Activated CD4-positive, alpha-beta T cell treated with anti-CD3 and anti-CD28 coated beads, Interleukin-2, amount 10 ng/mL, durations not matched to agents 7 days and 5 days (primary cell): ENCODE measurements around the gene PSENEN. TPM values are rescaled to one million over a fixed set of nuclear protein-coding genes. Genes with fewer than 3 reads are reported as not detected.
"Not testable (repeated sequence)": the region's sequence is repeated elsewhere in the genome, so short reads cannot be mapped to it uniquely, and the experiment has no call there.

Experiments
- CTCF ChIA-PET: fragments of 350-600 bp; sonication (Branson Sonifier 250); formaldehyde crosslinking; loops from one replicate; lab custom pipeline; 2021; ENCODE audit warnings: antibody characterized with exemption; lab: Charles Lee
- POLR2A ChIA-PET: fragments of 350-600 bp; sonication (Branson Sonifier 250); formaldehyde crosslinking; loops from one replicate; lab custom pipeline; 2021; ENCODE audit warnings: antibody characterized with exemption; lab: Charles Lee
- DNase-seq: peaks from one replicate; pipeline ENCODE4 v3.0.0-alpha.2; 2020
- H3K27ac Mint-ChIP-seq: one replicate; pipeline ENCODE4 v1.8.0; 2021; ENCODE audit warnings: mild to moderate bottlenecking, moderate library complexity, mixed read lengths
- H3K27me3 Mint-ChIP-seq: one replicate; pipeline ENCODE4 v1.8.0; 2021; ENCODE audit warnings: mixed read lengths
- H3K36me3 Mint-ChIP-seq: one replicate; pipeline ENCODE4 v1.8.0; 2021; ENCODE audit warnings: low read depth, mixed read lengths
- H3K4me1 Mint-ChIP-seq: one replicate; pipeline ENCODE4 v1.8.0; 2021; ENCODE audit warnings: mixed read lengths
- H3K4me3 Mint-ChIP-seq: one replicate; pipeline ENCODE4 v1.8.0; 2021; ENCODE audit warnings: mild to moderate bottlenecking, moderate library complexity, mixed read lengths
- H3K9me3 Mint-ChIP-seq: one replicate; pipeline ENCODE4 v1.8.0; 2021; ENCODE audit warnings: mixed read lengths
- total RNA-seq, 2 experiments: library from RNA; stranded (reverse); gene quantifications; one replicate each; pipeline ENCODE4 v1.2.3, GENCODE V29; 2021

Gene PSENEN
- total RNA-seq, 2 experiments from 2014 or later: 41.7 to 46.3 TPM

- Mint-ChIP-seq H3K27me3 (no peaks in the 10 kb centered on the region), H3K4me3 (no peak overlapping the region), H3K27ac (no peak overlapping the region), H3K36me3 (peaks cover 27% of the 10 kb centered on the region), H3K4me1 (peaks cover 31% of the 10 kb centered on the region), H3K9me3 (no peaks in the 10 kb centered on the region)
- no peak for DNase-seq
- CTCF ChIA-PET: interaction anchor here (0.6 to 1.9 kb wide), 3 partner anchors 13 to 177 kb away, joined by 3 to 5 read pairs (median 3); partner anchors contain the start of gene LIN37
- POLR2A ChIA-PET: no interaction called here
Observed at GRCh38 chr19:35760711-35761349, 15.4 kb downstream of the PSENEN start.

- Mint-ChIP-seq H3K27me3 (no peaks in the 10 kb centered on the region), H3K9me3 (no peaks in the 10 kb centered on the region), H3K4me3 (no peak overlapping the region), H3K36me3 (peaks cover 28% of the 10 kb centered on the region), H3K4me1 (peaks cover 5% of the 10 kb centered on the region), H3K27ac (no peak overlapping the region)
- no peak for DNase-seq
- CTCF ChIA-PET: interaction anchor here (0.6 to 1.1 kb wide), 4 partner anchors 15 to 200 kb away, joined by 3 to 4 read pairs (median 3); no protein-coding TSS in a partner anchor
- POLR2A ChIA-PET: interaction anchor here (0.5 kb wide), 1 partner anchor 119 kb away, joined by 3 read pairs; no protein-coding TSS in a partner anchor
Observed at GRCh38 chr19:35764432-35765315, 19.2 kb downstream of the PSENEN start.

GRCh38 chr19:35766571-35767104 is 21.2 kb downstream of the PSENEN start:
- peaks cover 19% of the 10 kb centered on the region for H3K36me3 Mint-ChIP-seq
- peaks cover 2% of the 10 kb centered on the region for H3K4me1 Mint-ChIP-seq
- H3K9me3 Mint-ChIP-seq: no peaks in the 10 kb centered on the region
- ChIA-PET CTCF (no interaction called here), POLR2A (no interaction called here)
- no peaks in the 10 kb centered on the region for H3K27me3 Mint-ChIP-seq
- no peak for DNase-seq
- no peak overlapping the region for H3K4me3 Mint-ChIP-seq
- H3K27ac Mint-ChIP-seq: no peak overlapping the region

- Mint-ChIP-seq H3K36me3 (peaks cover 14% of the 10 kb centered on the region), H3K4me3 (no peak overlapping the region), H3K27ac (no peak overlapping the region), H3K4me1 (peaks cover 2% of the 10 kb centered on the region), H3K27me3 (no peaks in the 10 kb centered on the region), H3K9me3 (no peaks in the 10 kb centered on the region)
- ChIA-PET CTCF (no interaction called here), POLR2A (no interaction called here)
- no peak for DNase-seq
Observed at GRCh38 chr19:35767288-35768081, 22.0 kb downstream of the PSENEN start.

- ChIA-PET POLR2A (no interaction called here), CTCF (no interaction called here)
- peaks cover 14% of the 10 kb centered on the region for H3K36me3 Mint-ChIP-seq
- peaks cover 2% of the 10 kb centered on the region for H3K4me1 Mint-ChIP-seq
- no peaks in the 10 kb centered on the region for H3K27me3 Mint-ChIP-seq
- no peaks in the 10 kb centered on the region for H3K9me3 Mint-ChIP-seq
- H3K27ac Mint-ChIP-seq: no peak overlapping the region
- no peak overlapping the region for H3K4me3 Mint-ChIP-seq
- DNase-seq: no peak
Observed at GRCh38 chr19:35768082-35768421, 22.6 kb downstream of the PSENEN start.

GRCh38 chr19:35772362-35772761 is 26.9 kb downstream of the PSENEN start:
- H3K27ac Mint-ChIP-seq, H3K4me3 Mint-ChIP-seq, H3K27me3 Mint-ChIP-seq, H3K9me3 Mint-ChIP-seq, POLR2A ChIA-PET, DNase-seq: not testable (repeated sequence)
- peaks cover 26% of the 10 kb centered on the region for H3K4me1 Mint-ChIP-seq
- CTCF ChIA-PET: interaction anchor here (0.7 to 0.9 kb wide), 3 partner anchors 10 to 37 kb away, joined by 3 read pairs; no protein-coding TSS in a partner anchor
- peaks cover 10% of the 10 kb centered on the region for H3K36me3 Mint-ChIP-seq

- no peaks in the 10 kb centered on the region for H3K27me3 Mint-ChIP-seq
- no peaks in the 10 kb centered on the region for H3K9me3 Mint-ChIP-seq
- ChIA-PET CTCF (interaction anchor here (0.7 to 0.9 kb wide), 3 partner anchors 11 to 36 kb away, joined by 3 read pairs; no protein-coding TSS in a partner anchor), POLR2A (no interaction called here)
- H3K27ac Mint-ChIP-seq: no peak overlapping the region
- H3K4me3 Mint-ChIP-seq: no peak overlapping the region
- peaks cover 26% of the 10 kb centered on the region for H3K4me1 Mint-ChIP-seq
- no peak for DNase-seq
- peaks cover 8% of the 10 kb centered on the region for H3K36me3 Mint-ChIP-seq
Observed at GRCh38 chr19:35773020-35773806, 27.8 kb downstream of the PSENEN start.

- POLR2A ChIA-PET: no interaction called here
- no peaks in the 10 kb centered on the region for H3K9me3 Mint-ChIP-seq
- peaks cover 12% of the 10 kb centered on the region for H3K36me3 Mint-ChIP-seq
Observed at GRCh38 chr19:35774274-35775045, 29.0 kb downstream of the PSENEN start.

GRCh38 chr19:35775046-35775297 is 29.5 kb downstream of the PSENEN start:
- ChIA-PET POLR2A (no interaction called here), CTCF (no interaction called here)
- no peak for DNase-seq
- peak overlapping the region; percentile 71 for H3K4me3 Mint-ChIP-seq
- peaks cover 32% of the 10 kb centered on the region for H3K4me1 Mint-ChIP-seq
- H3K27me3 Mint-ChIP-seq: no peaks in the 10 kb centered on the region
- peak overlapping the region; percentile 65 for H3K27ac Mint-ChIP-seq
- no peaks in the 10 kb centered on the region for H3K9me3 Mint-ChIP-seq
- H3K36me3 Mint-ChIP-seq: peaks cover 16% of the 10 kb centered on the region

More at GRCh38 chr19:35774274-35775045, 29.0 kb downstream of the PSENEN start:
- DNase-seq: no peak
- Mint-ChIP-seq H3K27ac (no peak overlapping the region), H3K4me1 (peaks cover 32% of the 10 kb centered on the region), H3K4me3 (peak overlapping the region; percentile 71), H3K27me3 (no peaks in the 10 kb centered on the region)
- CTCF ChIA-PET: no interaction called here

GRCh38 chr19:35775298-35776101 is 30.0 kb downstream of the PSENEN start, which contains the start of gene ARHGAP33:
Gene ARHGAP33, plus strand, starts transcription at chr19:35775564. Its CDS starts 95 bp downstream, at chr19:35775659.
- Mint-ChIP-seq H3K4me1 (peaks cover 32% of the 10 kb centered on the region), H3K4me3 (peak within 1 kb of the TSS; percentile 82), H3K27me3 (no peaks in the 10 kb centered on the region), H3K27ac (peak within 1 kb of the TSS; percentile 80), H3K9me3 (no peaks in the 10 kb centered on the region), H3K36me3 (peaks cover 15% of the 10 kb centered on the region)
- DNase-seq: peak; percentile 100
- POLR2A ChIA-PET: no interaction called here
- CTCF ChIA-PET: interaction anchor here (1.1 kb wide), 1 partner anchor 31 kb away, joined by 3 read pairs; no protein-coding TSS in a partner anchor
